ENCODE measurements around the gene CFAP97.
A peak's percentile ranks its signal among the peaks of the same experiment; 100 is the strongest.
"Not testable (repeated sequence)": the region's sequence is repeated elsewhere in the genome, so short reads cannot be mapped to it uniquely, and the experiment has no call there.

The CFAP97 gene

GRCh38 chr4:185201977-185202962 lies 1.5 kb downstream of the CFAP97 start:
- peak; percentile 60 for DNase-seq (ENCODE audit: low read depth)

GRCh38 chr4:185198189-185198588 lies 5.6 kb downstream of the CFAP97 start:
- not testable (repeated sequence) for DNase-seq (ENCODE audit: low read depth)

- no peak for DNase-seq (ENCODE audit: low read depth)
These were observed 7.4 kb downstream of the CFAP97 start for GRCh38 chr4:185196437-185196836.

- no peak for DNase-seq (ENCODE audit: low read depth)
These were observed 8.6 kb downstream of the CFAP97 start for GRCh38 chr4:185194924-185195888.

GRCh38 chr4:185192059-185192458 lies 11.7 kb downstream of the CFAP97 start:
- DNase-seq (ENCODE audit: low read depth) = no peak

GRCh38 chr4:185190306-185190856 lies 13.4 kb downstream of the CFAP97 start:
- DNase-seq (ENCODE audit: low read depth) = no peak

- DNase-seq (ENCODE audit: low read depth) = no peak
These were observed 14.0 kb downstream of the CFAP97 start for GRCh38 chr4:185189606-185190305.

GRCh38 chr4:185186769-185187168 lies 17.0 kb downstream of the CFAP97 start:
- no peak for DNase-seq (ENCODE audit: low read depth)

GRCh38 chr4:185183622-185184281 lies 20.0 kb downstream of the CFAP97 start:
- peak; percentile 88 for DNase-seq (ENCODE audit: low read depth)

GRCh38 chr4:185182239-185182638 lies 21.6 kb downstream of the CFAP97 start:
- DNase-seq (ENCODE audit: low read depth) = no peak

- no peak for DNase-seq (ENCODE audit: low read depth)
These were observed 24.3 kb downstream of the CFAP97 start for GRCh38 chr4:185179488-185179887.

GRCh38 chr4:185171373-185172071 lies 32.3 kb downstream of the CFAP97 start:
- no peak for DNase-seq (ENCODE audit: low read depth)

- no peak for DNase-seq (ENCODE audit: low read depth)
These were observed 36.6 kb downstream of the CFAP97 start for GRCh38 chr4:185167234-185167633.

GRCh38 chr4:185165605-185166063 lies 38.2 kb downstream of the CFAP97 start:
- DNase-seq (ENCODE audit: low read depth) = peak; percentile 65

- DNase-seq (ENCODE audit: low read depth) = no peak
These were observed 52.5 kb downstream of the CFAP97 start for GRCh38 chr4:185151296-185151695.

- DNase-seq (ENCODE audit: low read depth) = no peak
These were observed 54.4 kb downstream of the CFAP97 start for GRCh38 chr4:185149392-185149791.

- DNase-seq (ENCODE audit: low read depth) = no peak
These were observed 58.2 kb downstream of the CFAP97 start for GRCh38 chr4:185145572-185145971.

GRCh38 chr4:185144601-185145240 lies 59.1 kb downstream of the CFAP97 start:
- no peak for DNase-seq (ENCODE audit: low read depth)

- peak; percentile 65 for DNase-seq (ENCODE audit: low read depth)
These were observed 60.2 kb downstream of the CFAP97 start for GRCh38 chr4:185143601-185143969.
